HG03159 (cell line): ENCODE measurements around the gene SAFB.
"Not testable (repeated sequence)": the region's sequence is repeated elsewhere in the genome, so short reads cannot be mapped to it uniquely, and the experiment has no call there.

Source experiments
- ATAC-seq: cut with Tn5 transposase; IDR thresholded peaks from one replicate; pipeline ENCODE4 v1.9.1; 2021; ENCODE audit warnings: mild to moderate bottlenecking, moderate library complexity; ENCODE audit not compliant: unreplicated experiment

Gene SAFB

DNA sequence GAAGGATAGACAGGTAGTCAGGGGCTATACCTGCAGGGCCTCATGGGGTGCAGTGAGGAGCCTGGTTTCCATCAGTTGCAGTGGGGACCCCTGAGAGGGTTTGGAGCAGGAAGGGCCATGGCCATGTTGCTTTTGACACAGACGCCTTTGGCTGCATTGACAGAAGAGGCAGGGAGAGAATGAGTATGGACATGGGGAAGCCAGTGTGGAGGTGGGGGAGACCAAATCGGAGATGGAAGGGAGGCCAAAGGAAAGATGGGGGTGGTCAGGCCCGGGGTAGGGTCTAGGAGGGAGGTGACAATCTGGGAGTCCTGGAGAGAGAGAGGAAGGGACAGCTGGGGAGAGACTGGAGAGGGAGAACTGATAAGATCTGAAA is 59.2 kb downstream of the SAFB start:
- no peak for ATAC-seq

DNA sequence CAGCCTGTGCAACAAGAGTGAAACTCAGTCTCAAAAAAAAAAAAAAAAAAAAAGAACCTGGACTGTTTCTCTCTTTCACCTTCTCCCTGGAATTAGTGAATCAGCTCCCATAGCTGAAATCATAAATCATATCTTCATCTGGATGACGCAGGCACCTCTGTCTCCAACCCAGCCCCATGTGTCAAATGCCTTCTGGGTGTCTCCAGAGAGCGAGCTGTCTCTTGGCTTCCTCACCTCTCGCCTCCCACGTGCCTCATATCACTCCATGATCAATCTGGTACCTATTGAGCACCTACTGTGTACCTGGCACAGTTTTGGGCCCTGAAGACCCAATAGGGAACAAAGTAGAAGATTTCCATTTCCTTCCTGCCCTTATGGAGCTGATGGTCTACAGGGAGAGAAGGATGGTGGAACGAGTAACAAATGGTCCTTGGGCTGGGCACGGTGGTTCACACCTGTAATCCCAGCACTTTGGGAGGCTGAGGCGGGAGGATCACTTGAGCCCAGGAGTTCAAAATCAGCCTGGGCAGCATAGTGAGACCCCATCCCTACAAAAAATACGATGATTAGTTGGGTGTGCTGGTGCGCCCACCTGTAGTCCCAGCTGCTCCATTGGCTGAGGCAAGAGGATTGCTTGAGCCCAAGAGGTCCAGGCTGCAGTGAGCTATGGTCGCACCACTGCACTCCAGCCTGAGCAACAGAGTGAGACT is 60.4 kb downstream of the SAFB start:
- ATAC-seq, result no peak

DNA sequence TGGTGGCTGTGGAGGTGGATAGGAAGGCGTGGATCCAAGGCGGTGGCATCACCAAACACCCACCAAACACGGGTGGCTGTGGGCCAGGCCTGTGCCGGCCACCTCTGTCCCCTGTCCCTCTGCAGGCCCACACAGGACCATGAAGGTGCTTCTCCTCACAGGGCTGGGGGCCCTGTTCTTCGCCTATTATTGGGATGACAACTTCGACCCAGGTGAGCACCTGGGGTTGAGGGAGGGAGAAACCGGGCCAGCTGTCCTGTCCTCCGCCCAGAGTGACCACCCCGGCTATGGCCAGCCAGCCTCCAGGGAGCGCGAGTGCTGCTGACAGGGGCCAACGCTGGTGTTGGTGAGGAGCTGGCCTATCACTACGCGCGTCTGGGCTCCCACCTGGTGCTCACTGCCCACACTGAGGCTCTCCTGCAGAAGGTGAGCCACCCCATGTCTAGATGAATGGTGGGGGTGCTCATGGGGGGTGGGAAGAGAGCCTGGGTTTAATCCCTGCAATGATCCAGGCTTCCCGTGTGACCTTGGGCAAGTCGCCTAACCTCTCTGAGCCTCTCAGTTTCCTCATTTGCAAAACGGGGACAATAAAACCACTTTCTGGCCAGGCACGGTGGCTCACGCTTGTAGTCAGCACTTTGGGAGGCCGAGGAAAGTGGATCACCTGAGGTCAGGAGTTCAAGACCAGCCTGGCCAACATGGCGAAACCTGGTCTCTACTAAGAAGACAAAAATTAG is 62.0 kb downstream of the SAFB start:
- ATAC-seq, result no peak

DNA sequence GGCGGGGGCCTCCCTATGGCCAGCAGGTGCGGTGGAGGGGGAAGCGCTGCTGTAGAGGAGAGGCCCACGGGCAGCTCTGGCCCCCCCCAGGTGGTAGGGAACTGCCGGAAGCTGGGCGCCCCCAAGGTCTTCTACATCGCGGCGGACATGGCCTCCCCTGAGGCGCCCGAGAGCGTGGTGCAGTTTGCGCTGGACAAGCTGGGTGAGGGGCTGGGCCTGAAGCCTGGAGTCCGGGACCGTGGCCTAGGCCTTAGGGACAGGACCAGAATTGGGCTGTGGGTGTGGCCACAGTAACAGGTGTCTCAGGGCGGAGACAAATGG is 63.4 kb downstream of the SAFB start:
- no peak for ATAC-seq

DNA sequence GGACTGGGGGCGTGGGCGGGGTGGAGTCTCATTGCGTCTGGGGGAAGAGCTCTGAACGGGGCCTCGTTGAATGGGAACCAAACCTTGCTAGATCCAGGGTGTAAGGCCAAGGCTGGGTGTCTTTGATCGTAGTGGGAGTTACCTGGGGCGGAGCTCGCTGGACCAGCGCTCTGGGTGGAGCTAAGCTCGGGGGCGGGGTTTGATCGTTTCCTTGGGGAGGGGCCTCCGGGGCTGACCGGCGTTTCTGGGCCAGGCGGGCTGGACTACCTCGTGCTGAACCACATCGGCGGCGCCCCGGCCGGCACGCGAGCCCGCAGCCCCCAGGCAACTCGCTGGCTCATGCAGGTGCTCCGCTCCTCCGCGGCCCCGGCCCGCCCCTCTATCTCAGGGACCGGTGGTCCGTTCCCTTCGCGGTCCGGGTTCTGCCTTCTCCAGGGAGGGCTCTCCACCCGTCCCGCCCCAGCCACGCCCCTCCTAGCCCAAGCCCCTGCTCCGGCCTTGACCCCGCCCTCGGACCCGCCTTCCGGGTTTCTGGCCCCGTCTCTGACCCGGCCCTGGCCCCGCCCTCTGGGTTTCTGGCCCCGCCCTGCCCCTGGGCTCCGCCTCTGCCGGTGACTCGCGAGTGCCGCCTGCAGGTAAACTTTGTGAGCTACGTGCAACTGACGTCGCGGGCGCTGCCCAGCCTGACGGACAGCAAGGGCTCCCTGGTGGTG is 63.9 kb downstream of the SAFB start:
- peak; percentile 46 for ATAC-seq

DNA sequence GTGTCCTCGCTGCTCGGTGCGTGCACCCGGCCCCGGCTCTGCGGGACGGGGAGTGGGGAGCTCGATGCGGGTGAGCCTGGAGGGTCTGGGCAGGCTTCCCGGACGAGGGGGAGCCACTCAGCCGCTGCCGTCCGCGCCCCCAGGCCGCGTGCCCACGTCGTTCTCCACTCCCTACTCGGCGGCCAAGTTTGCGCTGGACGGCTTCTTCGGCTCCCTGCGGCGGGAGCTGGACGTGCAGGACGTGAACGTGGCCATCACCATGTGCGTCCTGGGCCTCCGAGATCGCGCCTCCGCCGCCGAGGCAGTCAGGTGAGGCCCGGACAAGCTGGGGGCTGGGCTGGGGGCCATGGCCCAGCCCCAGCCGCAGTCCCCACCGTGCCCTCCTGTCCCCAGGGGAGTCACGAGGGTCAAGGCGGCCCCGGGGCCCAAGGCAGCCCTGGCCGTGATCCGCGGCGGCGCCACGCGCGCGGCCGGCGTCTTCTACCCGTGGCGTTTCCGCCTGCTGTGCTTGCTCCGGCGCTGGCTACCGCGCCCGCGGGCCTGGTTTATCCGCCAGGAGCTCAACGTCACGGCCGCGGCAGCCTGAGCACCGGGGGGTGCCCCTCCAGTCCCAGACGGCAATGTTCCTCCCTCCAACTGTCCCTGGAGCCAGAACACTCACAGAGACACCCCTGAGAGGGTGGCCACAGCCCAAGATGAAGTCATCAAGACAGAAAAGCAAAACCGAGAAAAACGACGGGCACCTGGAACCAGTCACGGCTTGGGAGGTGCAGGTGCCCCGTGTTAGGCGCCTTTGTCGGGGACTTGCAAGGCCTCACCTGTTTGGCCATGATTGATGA is 64.7 kb downstream of the SAFB start:
- no peak for ATAC-seq

DNA sequence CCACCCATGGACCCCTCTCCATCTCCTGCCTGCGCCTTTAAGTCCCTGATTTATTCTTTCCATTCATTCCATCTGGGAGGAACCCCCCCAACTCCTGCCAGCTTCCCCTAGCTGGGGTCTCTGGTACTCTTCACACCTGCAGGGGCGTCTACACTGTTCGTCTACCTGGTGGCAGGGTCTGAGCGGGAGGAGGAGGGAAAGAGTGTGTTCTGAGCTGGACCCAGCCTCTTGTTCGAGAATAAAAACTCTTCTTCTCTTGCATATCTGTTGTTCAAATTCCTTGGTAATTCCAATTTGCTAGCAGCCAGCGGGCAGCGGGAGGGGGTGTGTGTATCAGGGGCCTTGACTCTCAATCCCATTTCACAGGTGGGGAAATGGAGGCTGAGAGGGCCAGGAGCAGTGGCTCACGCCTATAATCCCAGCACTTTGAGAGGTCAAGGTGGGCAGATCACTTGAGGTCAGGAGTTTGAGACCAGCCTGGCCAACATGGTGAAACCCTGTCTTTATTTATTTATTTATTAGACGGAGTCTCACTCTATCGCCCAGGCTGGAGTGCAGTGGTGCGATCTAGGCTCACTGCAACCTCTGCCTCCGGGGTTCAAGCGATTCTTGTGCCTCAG is 65.5 kb downstream of the SAFB start:
- ATAC-seq, result not testable (repeated sequence)

DNA sequence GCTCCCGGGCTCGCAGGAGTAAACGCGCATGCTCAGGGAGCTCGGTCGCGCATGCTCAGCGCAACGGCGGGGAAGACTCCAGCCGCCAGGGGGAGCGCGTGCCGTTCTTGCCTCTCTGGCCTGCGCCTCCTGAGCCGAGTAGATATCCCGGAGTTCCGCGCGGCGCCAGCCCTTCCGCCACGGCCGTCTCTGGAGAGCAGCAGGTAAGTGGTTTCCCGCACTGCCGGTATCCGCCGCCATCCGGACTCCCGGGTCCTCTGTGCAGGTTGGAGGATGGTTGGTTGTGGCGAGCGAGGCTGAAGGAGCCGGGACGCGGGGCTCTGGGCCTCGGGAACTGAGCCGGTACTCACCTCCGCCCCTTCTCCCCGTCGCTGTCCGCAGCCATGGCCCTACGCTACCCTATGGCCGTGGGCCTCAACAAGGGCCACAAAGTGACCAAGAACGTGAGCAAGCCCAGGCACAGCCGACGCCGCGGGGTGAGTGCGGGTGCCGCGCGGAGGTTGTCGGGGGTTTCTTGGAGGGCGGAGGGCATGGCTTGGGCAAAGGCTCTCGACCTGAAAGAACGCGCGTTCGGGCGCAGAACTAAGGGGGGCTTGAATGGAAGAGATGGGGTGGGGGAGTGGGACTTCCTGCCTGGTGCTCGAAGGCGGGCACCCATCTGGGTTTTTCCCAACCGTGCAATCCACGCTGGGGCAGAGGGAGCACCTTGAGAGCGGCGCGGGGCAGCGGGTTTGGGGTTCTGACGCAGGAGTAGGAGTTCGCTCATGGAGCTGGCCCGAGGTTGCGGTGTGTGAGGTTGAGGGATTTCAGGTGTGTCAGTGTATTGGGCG is 67.5 kb downstream of the SAFB start, which contains the start of gene RPL36:
Gene RPL36, plus strand, starts transcription at position 171 of the 830 bp plus-strand sequence. Its CDS starts 213 bp downstream, at position 384.
- ATAC-seq, result peak; percentile 36

DNA sequence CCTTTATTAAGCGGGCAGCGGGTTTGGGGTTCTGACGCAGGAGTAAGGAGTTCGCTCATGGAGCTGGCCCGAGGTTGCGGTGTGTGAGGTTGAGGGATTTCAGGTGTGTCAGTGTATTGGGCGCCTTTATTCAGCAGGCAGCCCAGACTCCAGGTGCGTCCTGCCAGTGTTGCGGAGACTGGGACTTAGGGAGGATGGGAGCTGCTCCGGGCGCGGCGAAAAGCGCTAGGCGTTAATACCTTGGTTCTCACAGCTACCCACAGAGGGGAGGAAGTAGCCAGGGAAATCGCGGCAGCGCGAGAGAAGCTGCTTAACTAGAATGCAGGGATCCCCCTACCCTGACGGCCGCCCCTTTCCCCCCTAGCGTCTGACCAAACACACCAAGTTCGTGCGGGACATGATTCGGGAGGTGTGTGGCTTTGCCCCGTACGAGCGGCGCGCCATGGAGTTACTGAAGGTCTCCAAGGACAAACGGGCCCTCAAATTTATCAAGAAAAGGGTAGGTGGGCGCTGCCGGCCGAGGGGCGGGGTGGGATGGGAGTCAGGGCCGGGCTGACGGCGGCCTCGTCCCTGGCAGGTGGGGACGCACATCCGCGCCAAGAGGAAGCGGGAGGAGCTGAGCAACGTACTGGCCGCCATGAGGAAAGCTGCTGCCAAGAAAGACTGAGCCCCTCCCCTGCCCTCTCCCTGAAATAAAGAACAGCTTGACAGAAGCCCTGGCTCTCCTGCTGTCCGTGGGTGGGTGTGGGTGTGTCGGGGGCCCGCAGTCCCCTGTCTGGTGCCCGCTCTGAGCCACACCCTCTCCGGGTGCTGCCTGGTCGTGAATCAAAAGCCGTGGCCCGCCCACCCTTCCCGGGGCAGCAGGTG is 68.3 kb downstream of the SAFB start:
- ATAC-seq, result no peak

DNA sequence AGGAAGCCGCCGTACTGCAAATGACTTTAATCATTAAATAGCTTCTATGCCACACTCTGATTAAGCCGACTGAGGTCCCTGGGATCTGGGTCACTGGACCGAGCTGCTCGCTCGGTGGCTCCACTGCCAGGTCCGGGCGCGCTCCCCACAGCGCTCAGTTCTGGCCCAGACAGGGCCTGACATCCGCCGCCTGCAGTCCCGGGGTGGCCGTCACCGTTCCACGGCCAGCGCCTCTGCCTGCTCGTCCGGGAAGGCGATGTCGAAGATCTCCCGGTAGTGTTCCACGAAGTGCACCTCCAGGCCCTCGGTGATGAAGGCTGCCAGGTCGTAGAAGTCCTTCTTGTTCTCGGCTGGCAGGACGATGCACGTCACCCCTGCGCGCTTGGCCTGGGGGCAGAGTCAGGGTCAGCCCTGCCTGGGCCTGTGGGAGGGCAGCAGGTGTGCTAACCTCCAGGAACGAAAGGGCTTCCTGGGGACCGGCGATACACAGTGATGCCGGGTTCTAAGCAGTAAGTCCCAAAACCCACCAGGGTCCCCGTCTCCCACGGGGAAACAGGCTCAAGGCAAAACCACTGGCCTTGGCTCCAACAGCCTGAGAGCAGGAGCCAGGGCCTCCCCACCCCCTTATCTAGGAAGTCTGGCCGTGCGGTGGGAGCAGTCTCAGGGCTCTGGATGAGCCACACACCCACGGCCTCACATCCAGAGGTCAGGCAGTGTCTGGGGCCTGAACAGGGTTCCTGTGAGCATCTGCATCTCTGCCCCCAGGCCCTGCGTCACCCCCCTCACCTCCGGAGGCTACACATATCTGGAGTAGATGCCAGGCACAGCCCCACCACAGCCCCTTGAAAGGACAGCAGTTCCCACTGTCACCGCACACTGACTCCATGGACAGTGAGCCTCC is 69.2 kb downstream of the SAFB start:
- no peak for ATAC-seq

DNA sequence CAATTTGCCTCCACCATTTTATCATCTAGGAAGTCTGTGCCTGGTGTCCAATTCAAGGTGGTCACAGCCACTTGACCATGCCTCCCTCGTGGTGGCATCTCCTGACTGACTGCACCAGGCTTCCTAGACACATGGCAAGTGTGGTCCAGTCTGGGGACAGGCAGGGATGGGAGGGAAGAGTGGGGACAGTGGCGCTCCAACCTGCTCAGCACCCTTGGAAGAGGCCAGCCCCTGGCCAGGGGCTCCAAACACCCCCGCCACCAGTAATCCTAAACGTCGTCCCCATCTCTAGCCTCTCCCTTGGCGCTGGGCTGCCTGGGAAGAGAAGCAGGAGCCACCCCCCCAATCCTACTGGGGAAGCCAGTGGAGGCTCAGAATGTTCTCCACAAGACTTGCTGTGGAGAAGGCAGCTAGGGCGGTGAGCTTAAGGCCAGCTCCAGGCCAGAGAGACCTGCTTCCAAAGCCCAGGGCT is 69.9 kb downstream of the SAFB start:
- no peak for ATAC-seq

DNA sequence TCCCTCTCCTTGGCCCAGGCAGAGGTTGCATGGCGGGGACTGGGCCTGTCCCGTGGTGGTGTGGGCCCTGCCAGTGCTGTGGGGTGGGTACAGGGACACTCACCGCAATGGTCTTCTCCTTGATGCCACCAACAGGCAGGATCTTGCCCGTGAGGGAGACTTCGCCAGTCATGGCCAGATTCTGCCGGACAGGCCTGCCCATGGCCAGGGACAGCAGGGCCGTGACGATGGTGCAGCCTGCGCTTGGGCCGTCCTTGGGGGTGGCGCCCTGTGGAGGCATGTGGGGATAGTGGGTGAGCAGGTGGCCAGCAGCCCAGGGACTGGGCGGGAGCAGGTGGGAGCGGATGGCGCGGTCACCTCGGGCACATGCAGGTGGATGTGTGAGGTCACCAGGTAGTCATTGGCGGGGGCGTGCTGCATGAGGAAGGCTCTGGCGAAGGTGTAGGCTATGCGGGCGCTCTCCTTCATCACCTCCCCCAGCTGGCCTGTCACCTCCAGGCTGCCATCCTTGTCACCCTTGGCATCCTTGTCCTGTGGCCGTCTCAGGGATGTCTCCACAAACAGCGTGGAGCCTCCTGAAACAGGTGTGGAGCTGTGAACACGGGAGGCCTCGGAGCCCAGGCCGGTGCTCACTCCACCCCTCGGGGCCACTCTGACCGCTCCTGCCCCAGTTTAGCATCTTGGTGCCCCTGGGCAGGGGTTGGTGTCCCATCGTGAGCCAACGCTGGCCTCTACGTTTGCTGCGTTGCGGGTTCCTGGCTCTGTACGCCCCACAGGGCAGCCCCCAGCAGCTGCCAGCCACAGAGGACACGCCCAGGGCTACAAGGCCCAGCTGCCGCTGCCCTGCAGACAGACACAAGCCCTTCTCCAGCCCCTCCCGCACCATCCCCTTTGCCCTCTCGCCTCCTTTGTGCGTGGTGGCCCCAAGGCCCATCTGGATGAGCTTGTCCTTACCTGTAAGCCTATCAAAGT is 70.6 kb downstream of the SAFB start:
- no peak for ATAC-seq

DNA sequence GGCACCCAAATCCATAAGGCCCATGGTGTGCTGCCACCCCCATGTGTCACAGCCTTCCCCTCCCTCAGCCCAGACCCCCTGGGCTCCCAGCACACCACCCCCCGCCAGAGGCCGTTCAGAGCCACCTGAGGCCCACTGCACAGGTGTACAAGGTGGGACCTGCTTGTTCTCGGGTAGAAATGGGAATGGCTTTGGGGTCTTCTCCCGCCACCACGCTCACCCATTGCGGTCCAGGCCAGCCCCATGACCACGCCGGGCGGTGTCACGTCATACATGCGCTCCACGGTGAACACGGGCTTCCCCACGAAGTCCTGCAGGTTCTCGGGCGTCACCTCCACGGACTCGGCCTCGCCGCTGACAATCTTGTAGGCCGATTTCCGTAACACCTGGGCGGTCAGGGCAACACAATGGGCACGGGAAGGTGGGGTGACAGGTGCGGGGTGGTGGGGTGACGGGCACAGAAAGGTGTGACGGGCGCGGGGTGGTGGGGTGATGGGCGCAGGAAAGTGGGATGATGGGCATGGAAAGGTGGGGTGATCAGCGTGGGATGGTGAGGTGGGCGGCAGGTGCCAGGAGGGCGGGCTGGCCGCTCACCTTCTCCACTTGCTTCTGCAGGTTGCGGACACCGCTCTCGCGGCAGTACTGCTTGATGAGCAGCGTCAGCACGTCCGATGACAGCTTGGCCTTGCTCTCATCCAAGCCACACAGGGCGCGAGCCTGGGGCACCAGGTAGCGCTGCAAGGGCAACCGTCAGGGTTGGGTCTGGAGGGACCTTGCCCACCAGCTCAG is 71.5 kb downstream of the SAFB start:
- no peak for ATAC-seq

DNA sequence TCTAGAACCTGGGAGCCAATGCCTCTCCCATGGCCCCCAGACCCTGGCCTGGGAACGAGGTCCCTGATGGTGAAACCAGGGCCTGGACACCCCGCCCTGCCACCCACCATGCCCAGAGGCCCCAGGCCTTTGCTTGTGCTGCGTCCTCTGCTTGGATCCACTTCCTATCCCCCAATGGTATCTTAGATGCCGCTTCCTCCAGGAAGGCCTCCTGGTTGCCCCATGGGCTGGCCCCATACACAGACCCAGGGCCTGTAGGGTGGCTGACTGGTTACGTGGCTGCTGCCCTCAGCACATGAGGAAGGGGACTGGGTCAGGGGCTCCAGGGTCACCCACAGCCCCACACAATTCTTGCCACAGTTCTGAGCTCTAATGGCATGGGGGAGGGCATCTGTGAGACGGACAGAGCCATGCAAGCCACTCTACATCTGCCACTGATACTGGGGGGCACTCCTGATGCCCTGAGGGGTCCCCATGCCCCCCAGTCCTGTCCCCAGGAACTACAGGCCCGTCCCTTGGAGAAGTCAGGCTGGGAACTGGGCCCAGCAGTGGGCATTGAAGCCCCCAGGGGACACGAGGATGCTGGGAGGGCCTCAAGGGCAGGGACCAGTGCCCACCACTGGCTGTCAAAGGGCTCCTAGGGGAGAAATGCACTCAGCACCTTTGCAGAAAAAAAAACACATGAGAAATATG is 72.2 kb downstream of the SAFB start:
- ATAC-seq, result no peak

DNA sequence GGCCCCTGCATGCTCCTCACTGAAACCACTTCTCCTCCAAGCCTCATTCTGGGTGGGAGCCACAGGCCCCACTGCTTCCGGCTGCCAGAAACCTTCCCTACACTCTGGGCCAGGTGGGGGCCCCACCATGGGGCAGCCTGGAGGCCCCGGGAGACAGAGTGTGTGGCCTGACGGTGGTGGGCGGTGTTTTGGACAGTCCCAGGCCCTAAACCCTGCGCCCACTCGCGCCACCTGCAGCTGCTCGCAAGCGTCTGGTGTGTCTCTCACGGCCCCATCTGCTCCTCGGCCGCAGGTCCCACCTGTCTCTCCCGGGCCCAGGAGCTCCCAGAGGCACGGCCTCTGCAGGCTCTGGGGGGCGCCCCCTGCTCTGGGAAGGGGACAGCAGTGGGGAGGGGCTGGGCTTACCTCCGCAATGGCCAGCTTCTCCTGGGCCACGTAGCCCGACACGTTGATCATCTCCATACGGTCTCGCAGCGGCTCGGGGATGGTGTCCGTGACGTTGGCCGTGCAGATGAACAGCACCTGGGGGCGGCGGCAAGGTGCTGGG is 72.8 kb downstream of the SAFB start:
- no peak for ATAC-seq
